ENCODE data around the gene IGFN1. TPM values are rescaled to one million over a fixed set of nuclear protein-coding genes. Genes with fewer than 3 reads are reported as not detected.

IGFN1 gene
- total RNA-seq, 2 experiments from 2014 or later: not detected

DNA sequence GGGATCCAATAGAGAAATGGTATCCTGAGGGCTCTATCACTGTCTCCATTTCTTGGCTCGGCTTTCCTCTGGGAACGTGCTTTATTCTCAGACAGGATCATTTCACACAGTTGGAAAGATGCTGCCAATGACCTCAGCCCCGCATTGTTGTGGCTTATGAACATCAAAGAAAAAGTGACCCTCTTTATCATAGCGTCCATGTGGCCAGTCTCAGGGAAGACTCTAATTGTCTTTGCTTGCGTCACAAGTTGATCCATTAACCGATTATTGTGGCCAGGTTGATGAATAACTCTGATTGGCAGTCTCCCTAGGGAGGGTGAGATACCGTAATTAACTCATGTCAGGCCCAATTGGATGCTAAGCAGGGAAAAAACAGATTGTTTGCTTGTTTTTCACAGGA, 26.0 kb upstream of the IGFN1 start:
- intact Hi-C loops (cut with DNase I, micrococcal nuclease): no loop called here
- CTCF ChIA-PET: interaction anchor here (0.6 kb wide), 2 partner anchors 9 to 358 kb away, joined by 3 read pairs; no protein-coding TSS in a partner anchor
- H3K36me3 Mint-ChIP-seq (ENCODE audit: low read depth): no peaks in the 10 kb centered on the region
- no peaks in the 10 kb centered on the region for H3K9me3 Mint-ChIP-seq (ENCODE audit: low read depth)
- H3K4me1 Mint-ChIP-seq: no peaks in the 10 kb centered on the region
- H3K27ac Mint-ChIP-seq: no peak overlapping the region
- POLR2A ChIA-PET: no interaction called here
- H3K4me3 Mint-ChIP-seq: no peak overlapping the region
- H3K27me3 Mint-ChIP-seq: peaks cover 9% of the 10 kb centered on the region
- ATAC-seq (no peak), DNase-seq (no peak)

DNA sequence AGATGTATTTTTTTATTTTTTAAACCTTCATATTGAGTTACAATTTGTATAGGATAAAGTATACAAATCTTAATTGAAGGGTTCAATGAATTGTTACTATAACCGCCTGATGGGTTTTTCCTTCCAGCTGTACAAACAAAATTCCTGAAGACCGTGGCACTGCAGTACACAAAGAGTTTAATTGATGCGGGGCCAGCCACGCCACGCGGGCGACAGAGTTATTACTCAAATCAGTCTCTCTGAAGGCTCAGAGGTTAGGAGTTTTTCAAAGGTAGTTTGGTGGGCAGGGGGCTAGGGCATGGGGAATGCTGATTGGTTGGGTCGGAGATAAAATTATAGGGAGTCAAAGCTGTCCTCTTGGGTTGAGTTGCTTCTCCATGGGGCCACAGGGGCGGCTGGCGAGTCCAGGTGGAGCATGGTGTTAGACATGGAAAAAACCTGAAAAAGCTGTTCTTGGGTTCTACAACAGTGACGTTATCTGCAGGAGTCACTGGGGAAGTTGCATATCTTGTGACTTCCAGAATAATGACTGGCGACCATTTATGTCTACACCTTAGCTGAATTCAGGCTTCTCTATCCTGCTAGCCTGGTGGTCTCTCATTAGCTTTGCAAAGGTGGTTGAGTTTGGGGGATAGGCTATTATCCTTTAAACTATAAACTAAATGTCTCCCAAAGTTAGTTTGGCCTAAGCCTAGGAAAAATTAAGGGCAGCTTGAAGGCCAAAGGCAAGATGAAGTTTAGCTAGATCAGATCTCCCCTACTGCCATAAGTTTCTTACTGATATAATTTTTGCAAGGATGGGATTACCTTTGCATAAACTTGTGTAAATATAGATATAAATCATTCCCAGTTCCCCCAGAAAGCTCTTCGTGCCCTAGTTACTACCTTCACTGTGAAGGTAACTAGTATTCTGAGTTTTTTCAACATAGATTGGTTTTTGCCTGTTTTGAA, 23.3 kb upstream of the IGFN1 start:
- CTCF ChIA-PET: interaction anchor here (0.7 to 2.2 kb wide), 4 partner anchors 8 to 315 kb away, joined by 3 to 8 read pairs (median 4); no protein-coding TSS in a partner anchor
- H3K9me3 Mint-ChIP-seq (ENCODE audit: low read depth): no peaks in the 10 kb centered on the region
- peaks cover 9% of the 10 kb centered on the region for H3K27me3 Mint-ChIP-seq
- intact Hi-C loops (cut with DNase I, micrococcal nuclease): no loop called here
- no peak for ATAC-seq
- no peaks in the 10 kb centered on the region for H3K36me3 Mint-ChIP-seq (ENCODE audit: low read depth)
- no peak for DNase-seq
- H3K4me3 Mint-ChIP-seq: no peak overlapping the region
- peaks cover 15% of the 10 kb centered on the region for H3K4me1 Mint-ChIP-seq
- POLR2A ChIA-PET: no interaction called here
- H3K27ac Mint-ChIP-seq: no peak overlapping the region

DNA sequence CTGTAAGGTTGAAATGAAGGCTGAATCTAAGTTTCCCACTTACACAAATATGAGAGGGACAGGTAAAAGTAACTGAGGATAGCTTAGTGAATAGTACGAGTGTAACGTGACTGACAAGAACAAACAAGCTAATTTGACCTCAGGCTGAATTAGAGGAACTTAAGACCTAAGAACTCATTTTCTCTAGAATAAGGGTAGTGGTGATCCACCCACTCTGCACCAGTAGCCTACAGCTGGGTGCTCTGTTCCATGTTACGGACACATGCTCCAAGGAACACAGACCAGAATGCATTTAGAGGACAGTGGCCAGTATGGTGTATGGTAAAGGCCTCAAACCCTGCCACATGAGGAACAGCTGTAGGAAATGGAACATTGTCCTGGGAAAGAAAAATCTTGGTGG, 21.4 kb upstream of the IGFN1 start:
- POLR2A ChIA-PET: interaction anchor here (0.6 to 3.2 kb wide), 2 partner anchors 15 to 266 kb away, joined by 5 to 20 read pairs; partner anchors contain the start of gene TMEM9
- CTCF ChIA-PET: interaction anchor here (0.9 to 3.3 kb wide), 2 partner anchors 9 to 15 kb away, joined by 3 to 34 read pairs; partner anchors contain the start of gene TMEM9

DNA sequence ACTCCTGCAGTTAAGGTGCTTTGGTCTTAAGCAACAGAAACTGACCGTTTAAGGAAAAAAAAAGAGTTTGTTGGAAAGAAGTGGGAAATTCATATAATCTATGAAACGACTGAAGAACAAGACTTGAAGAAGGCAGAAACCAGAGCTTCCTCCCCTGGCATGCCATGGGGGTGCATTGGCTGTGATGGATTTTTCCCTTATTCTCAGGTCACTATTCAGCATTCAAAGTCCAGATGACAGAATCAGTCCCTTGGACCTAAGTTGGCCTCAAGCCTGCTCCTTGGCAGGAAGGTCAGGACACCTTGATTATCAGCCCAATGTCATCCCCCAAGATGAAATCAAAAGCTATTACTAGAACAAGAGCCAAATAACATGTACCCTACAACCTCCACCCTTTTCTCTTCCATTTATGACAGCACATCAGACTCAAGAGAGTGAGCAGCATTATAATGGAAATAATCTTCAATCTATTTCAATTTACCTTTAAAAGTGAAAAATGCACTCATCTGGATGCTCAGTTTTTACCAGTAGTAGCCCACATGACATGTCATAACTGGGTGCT, 20.6 kb upstream of the IGFN1 start:
- DNase-seq (no peak), ATAC-seq (no peak)
- Mint-ChIP-seq H3K27me3 (peaks cover 12% of the 10 kb centered on the region), H3K36me3 (ENCODE audit: low read depth) (no peaks in the 10 kb centered on the region), H3K4me1 (peaks cover 21% of the 10 kb centered on the region), H3K27ac (peak overlapping the region; percentile 90), H3K9me3 (ENCODE audit: low read depth) (no peaks in the 10 kb centered on the region), H3K4me3 (peak overlapping the region; percentile 71)
- intact Hi-C loops (cut with DNase I, micrococcal nuclease): loop anchor here (1.0 to 2.0 kb wide), 5 partner anchors 16 to 659 kb away; partner anchors contain the start of genes TMEM9 (in 2 of the 2) and IPO9 (in 1 of the 2)
- ChIA-PET POLR2A (interaction anchor here (3.2 kb wide), 1 partner anchor 16 kb away, joined by 20 read pairs; the partner anchor contains the start of gene TMEM9), CTCF (interaction anchor here (1.4 to 3.3 kb wide), 2 partner anchors 16 to 20 kb away, joined by 6 to 34 read pairs; partner anchors contain the start of gene TMEM9)

More for the DNA sequence above, 21.4 kb upstream of the IGFN1 start:
- intact Hi-C loops (cut with DNase I, micrococcal nuclease): no loop called here
- H3K36me3 Mint-ChIP-seq (ENCODE audit: low read depth): no peaks in the 10 kb centered on the region
- H3K4me3 Mint-ChIP-seq: no peak overlapping the region
- no peak for DNase-seq
- no peak overlapping the region for H3K27ac Mint-ChIP-seq
- peaks cover 12% of the 10 kb centered on the region for H3K27me3 Mint-ChIP-seq
- H3K9me3 Mint-ChIP-seq (ENCODE audit: low read depth): no peaks in the 10 kb centered on the region
- peaks cover 21% of the 10 kb centered on the region for H3K4me1 Mint-ChIP-seq
- ATAC-seq: no peak

DNA sequence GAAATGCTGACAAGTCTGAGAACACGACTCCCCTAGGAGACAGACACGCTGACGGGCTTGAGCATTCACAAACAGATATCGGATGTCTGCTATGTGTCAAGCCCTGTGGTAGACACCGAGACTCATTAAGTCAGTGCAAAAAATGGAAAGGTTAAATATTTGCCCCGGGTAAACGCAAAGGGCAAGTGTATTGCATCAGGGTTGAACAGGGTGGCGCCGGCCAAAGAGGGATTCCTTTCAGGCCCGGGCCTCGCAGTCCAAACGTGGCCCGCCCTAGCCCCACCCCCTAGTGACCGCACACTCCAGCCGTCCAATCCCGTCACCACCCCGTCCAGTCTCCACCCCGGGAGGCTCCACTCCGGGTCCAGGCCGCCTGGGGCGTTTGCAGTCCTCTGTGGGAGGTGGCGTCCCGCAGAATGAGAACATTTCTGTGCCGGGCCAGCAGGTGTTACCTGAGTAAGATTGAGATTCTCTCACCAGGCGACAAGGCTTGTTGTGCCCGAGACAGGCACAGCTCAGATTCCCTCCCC, 20.0 kb upstream of the IGFN1 start:
- ATAC-seq: peak; percentile 83
- Mint-ChIP-seq H3K36me3 (ENCODE audit: low read depth) (no peaks in the 10 kb centered on the region), H3K27me3 (peaks cover 15% of the 10 kb centered on the region), H3K4me3 (peak overlapping the region; percentile 71), H3K9me3 (ENCODE audit: low read depth) (no peaks in the 10 kb centered on the region), H3K27ac (peak overlapping the region; percentile 90), H3K4me1 (peaks cover 21% of the 10 kb centered on the region)
- intact Hi-C loops (cut with DNase I, micrococcal nuclease): loop anchor here (1.0 to 2.0 kb wide), 6 partner anchors 16 to 658 kb away; partner anchors contain the start of genes TMEM9 (in 2 of the 2) and IPO9 (in 1 of the 2)
- DNase-seq: peak; percentile 92
- CTCF ChIA-PET: interaction anchor here (0.6 to 3.3 kb wide), 6 partner anchors 13 to 1178 kb away, joined by 3 to 34 read pairs (median 5); partner anchors contain the start of genes PPP1R12B and TMEM9
- POLR2A ChIA-PET: interaction anchor here (0.7 to 3.2 kb wide), 5 partner anchors 16 to 34 kb away, joined by 3 to 20 read pairs (median 3); partner anchors contain the start of genes IGFN1 and TMEM9

DNA sequence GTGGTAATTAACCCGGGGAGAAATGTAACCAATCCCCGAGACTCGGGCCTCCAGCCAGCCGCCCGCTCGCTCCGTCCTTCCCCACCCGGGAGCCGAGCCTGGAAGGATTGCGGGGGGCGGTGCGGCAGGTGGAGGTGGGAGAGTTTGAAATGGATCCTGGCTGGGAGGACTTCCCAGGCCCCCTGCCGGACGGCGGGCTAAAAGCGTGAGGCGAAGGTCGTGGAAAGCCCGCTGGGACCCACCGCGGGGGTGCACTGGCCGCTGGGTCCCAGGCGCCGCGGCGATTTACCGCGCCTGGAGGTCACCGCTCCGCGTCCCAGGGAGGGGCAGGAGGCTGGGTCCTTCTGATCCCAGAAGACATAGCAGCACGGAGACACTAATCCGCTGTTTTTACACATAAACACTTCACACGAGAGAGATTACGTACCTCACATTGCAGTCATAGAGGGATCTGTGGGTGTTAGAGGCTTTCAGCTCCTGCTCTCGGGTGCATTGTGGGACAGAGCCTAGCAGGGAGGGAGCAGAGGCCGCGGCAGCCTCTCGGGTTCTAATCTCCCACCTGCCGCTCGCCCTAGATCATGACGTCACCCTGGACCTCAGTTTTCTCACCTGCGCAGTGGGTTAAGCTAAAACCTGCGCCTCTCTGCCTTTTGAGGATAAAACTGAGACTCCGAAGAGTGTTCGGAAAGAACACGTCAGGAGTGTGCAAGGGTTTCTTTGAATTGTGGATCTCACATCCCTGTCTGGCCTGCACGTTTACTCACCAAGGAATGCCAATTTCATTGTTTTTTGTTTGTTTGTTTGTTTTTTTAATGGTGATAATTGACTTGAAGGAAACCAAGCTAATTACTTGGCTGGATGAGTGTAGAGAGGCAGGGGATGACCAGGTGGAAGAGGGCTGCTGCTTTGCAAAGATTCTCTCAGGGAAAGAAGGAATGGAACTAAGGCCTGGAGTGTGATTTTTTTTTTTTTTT, 19.3 kb upstream of the IGFN1 start:
- intact Hi-C loops (cut with DNase I, micrococcal nuclease): loop anchor here in 1 of 2 experiments (1.0 to 2.0 kb wide), 5 partner anchors 20 to 657 kb away; partner anchors contain the start of gene IPO9
- Mint-ChIP-seq H3K4me1 (peaks cover 21% of the 10 kb centered on the region), H3K9me3 (ENCODE audit: low read depth) (no peaks in the 10 kb centered on the region), H3K36me3 (ENCODE audit: low read depth) (no peaks in the 10 kb centered on the region), H3K4me3 (peak overlapping the region; percentile 71), H3K27ac (peak overlapping the region; percentile 90), H3K27me3 (peaks cover 13% of the 10 kb centered on the region)
- POLR2A ChIA-PET: interaction anchor here (0.5 to 3.2 kb wide), 6 partner anchors 17 to 34 kb away, joined by 3 to 20 read pairs (median 3); partner anchors contain the start of genes IGFN1 and TMEM9
- DNase-seq (peak; percentile 86), ATAC-seq (peak; percentile 83)
- CTCF ChIA-PET: interaction anchor here (0.6 to 3.3 kb wide), 10 partner anchors 13 to 1177 kb away, joined by 3 to 34 read pairs (median 4); partner anchors contain the start of genes PPP1R12B and TMEM9

DNA sequence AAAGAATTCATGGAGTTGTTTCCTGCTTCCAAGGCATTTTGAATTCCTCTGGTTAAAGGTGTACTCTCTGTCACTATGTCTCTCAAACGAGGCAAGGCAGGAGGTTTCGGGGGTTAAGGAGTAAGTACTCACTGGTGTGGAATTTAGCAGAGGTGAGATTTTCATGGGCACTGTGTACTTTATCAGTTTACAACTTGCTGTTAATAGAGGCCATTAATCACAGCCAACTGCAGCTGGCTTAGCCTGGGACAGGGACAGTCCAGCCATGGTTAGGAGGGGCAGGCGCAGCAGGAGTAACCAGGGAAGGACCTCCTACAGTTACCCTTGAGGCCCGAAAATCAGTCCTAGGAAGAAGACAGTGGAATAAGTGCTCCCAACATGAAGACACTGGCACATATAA, 18.3 kb upstream of the IGFN1 start:
- ATAC-seq (no peak), DNase-seq (no peak)
- Mint-ChIP-seq H3K36me3 (ENCODE audit: low read depth) (no peaks in the 10 kb centered on the region), H3K4me3 (peak overlapping the region; percentile 71), H3K9me3 (ENCODE audit: low read depth) (no peaks in the 10 kb centered on the region), H3K4me1 (peaks cover 21% of the 10 kb centered on the region), H3K27ac (no peak overlapping the region), H3K27me3 (peaks cover 11% of the 10 kb centered on the region)
- ChIA-PET POLR2A (interaction anchor here (0.6 kb wide), 1 partner anchor 795 kb away, joined by 3 read pairs; no protein-coding TSS in a partner anchor), CTCF (interaction anchor here (0.7 to 3.3 kb wide), 3 partner anchors 18 to 306 kb away, joined by 5 to 34 read pairs (median 5); partner anchors contain the start of gene TMEM9)
- intact Hi-C loops (cut with DNase I, micrococcal nuclease): no loop called here

DNA sequence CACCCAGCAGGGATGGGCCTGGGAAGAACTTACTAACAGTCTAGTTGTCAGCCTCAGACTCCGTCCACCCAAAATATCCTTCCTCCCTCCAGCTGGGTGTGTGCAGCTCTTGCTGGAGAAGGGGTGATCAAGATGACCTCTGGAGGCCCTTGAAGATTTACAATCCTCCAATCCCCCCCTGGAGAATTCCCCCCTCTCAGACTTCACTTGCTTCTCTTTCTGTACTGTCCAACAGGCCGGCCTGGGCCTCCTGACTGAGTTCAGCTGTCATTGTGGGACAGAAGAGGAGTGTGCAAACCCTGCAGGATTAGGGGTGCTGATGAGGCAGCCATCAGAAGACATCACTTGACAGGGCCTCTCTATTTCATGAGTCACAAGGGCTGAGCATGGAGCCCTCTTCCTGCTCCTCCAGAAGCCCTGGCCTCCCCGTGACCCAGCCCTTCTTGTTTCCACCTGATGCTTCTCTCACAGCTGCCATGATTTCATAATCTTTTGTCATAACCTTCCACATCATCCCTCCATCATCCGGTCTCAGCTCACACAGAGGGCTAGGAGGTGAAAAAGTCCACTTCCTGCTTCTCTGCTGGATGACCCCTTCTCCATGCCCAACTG, 17.5 kb upstream of the IGFN1 start:
- H3K9me3 Mint-ChIP-seq (ENCODE audit: low read depth): no peaks in the 10 kb centered on the region
- H3K4me1 Mint-ChIP-seq: peaks cover 21% of the 10 kb centered on the region
- DNase-seq: peak; percentile 51
- peak overlapping the region; percentile 27 for H3K27ac Mint-ChIP-seq
- no peak overlapping the region for H3K4me3 Mint-ChIP-seq
- peaks cover 15% of the 10 kb centered on the region for H3K27me3 Mint-ChIP-seq
- CTCF ChIA-PET: interaction anchor here (0.7 kb wide), 1 partner anchor 307 kb away, joined by 5 read pairs; no protein-coding TSS in a partner anchor
- H3K36me3 Mint-ChIP-seq (ENCODE audit: low read depth): no peaks in the 10 kb centered on the region
- ATAC-seq: no peak
- POLR2A ChIA-PET: interaction anchor here (0.6 kb wide), 1 partner anchor 794 kb away, joined by 3 read pairs; no protein-coding TSS in a partner anchor
- intact Hi-C loops (cut with DNase I, micrococcal nuclease): no loop called here

DNA sequence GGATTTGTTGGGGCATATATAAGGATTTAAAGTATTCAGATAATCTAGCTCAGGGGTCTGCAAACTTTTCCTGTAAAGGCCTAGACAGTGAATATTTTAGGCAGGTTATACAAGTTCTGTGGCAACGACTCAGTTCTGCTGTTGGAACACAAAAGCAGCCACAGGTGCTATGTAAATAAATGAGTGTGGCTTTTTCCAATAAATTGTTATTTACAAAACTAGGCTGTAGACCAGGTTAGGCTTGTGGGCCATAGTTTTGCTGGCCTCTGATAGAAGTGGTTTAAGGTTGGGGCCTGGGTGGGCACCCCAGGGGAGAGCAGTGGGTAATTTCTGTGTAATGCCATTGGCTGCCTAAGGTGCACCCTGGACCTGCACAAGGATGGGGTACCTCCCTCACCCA, 16.9 kb upstream of the IGFN1 start:
- POLR2A ChIA-PET: no interaction called here
- intact Hi-C loops (cut with DNase I, micrococcal nuclease): no loop called here
- H3K4me1 Mint-ChIP-seq: peaks cover 21% of the 10 kb centered on the region
- no peaks in the 10 kb centered on the region for H3K36me3 Mint-ChIP-seq (ENCODE audit: low read depth)
- H3K27me3 Mint-ChIP-seq: peaks cover 16% of the 10 kb centered on the region
- no peaks in the 10 kb centered on the region for H3K9me3 Mint-ChIP-seq (ENCODE audit: low read depth)
- ATAC-seq (no peak), DNase-seq (no peak)
- no peak overlapping the region for H3K4me3 Mint-ChIP-seq
- H3K27ac Mint-ChIP-seq: no peak overlapping the region
- CTCF ChIA-PET: interaction anchor here (0.5 kb wide), 1 partner anchor 45 kb away, joined by 3 read pairs; no protein-coding TSS in a partner anchor

Measured in activated CD4-positive, alpha-beta T cell treated with anti-CD3 and anti-CD28 coated beads for 36 hours (primary cell).